Tibial nerve (tissue), 4 donors: ENCODE results near the gene VPS18. TPM values are rescaled to one million over a fixed set of nuclear protein-coding genes. Genes with fewer than 3 reads are reported as not detected.
A peak's percentile ranks its signal among the peaks of the same experiment; 100 is the strongest.

ENCODE experiments used
- DNase-seq, 2 donors: peaks; one replicate each; pipeline ENCODE4 v3.0.0-alpha.2; 2019; ENCODE audit warnings: low spot score in 2 of 2
- H3K27ac ChIP-seq, 4 donors: fragments of 200-600 bp; sonication (generic) in 3 of 4; one replicate each; pipeline ENCODE4 v1.5.1; 2017 to 2019; ENCODE audit warnings: mild to moderate bottlenecking in 1 of 4
- H3K27me3 ChIP-seq, 2 donors: fragments of 200-600 bp; sonication (generic) in 1 of 2; one replicate each; pipeline versions ENCODE4 v1.5.1 to v1.6.0; 2017 to 2019
- H3K36me3 ChIP-seq, 3 donors: fragments of 200-600 bp; sonication (generic); one replicate each; pipeline ENCODE4 v1.5.1; 2018 to 2019
- H3K4me1 ChIP-seq, 4 donors: fragments of 200-600 bp; sonication (generic) in 3 of 4; one replicate each; pipeline ENCODE4 v1.5.1; 2017 to 2019
- H3K4me3 ChIP-seq, 4 donors: fragments of 200-600 bp; sonication (generic) in 3 of 4; one replicate each; pipeline ENCODE4 v1.5.1; 2017 to 2019; ENCODE audit warnings: mild to moderate bottlenecking in 1 of 4, moderate library complexity in 1 of 4
- H3K9me3 ChIP-seq, 4 donors: fragments of 200-600 bp; sonication (generic) in 3 of 4; one replicate each; pipeline ENCODE4 v1.5.1; 2017 to 2019
- EP300 ChIP-seq, 2 donors: sonication (generic); formaldehyde crosslinking; IDR thresholded peaks; one replicate each; pipeline ENCODE4 v1.6.1; 2017; ENCODE audit warnings: antibody characterized with exemption in 2 of 2, mild to moderate bottlenecking in 1 of 2
- POLR2A ChIP-seq, 2 donors: fragments of 450-650 bp; IDR thresholded peaks; one replicate each; pipeline ENCODE4 v1.6.1; 2017; ENCODE audit warnings: antibody characterized with exemption in 2 of 2, mild to moderate bottlenecking in 2 of 2, moderate library complexity in 2 of 2
- WGBS, 2 donors: methylation state at CpG; one replicate each; pipeline ENCODE4 v1.1.5; 2018; 5-methylcytosine and 5-hydroxymethylcytosine counted together
- total RNA-seq, 4 donors: library from RNA; depleted of rRNA; stranded (reverse); fragments of >200 nt; gene quantifications; one replicate each; pipeline ENCODE4 v1.1.0, GENCODE V29; 2016
- TF ChIP-seq, protein P1 (sequence below), 5 experiments: fragments of 200-600 bp in 3 of 5; fragments of 450-650 bp in 2 of 5; sonication (generic) in 3 of 5; IDR thresholded peaks; one replicate each; pipeline ENCODE4 v1.5.1; 2016 to 2019; ENCODE audit warnings: antibody characterized with exemption in 5 of 5, mild to moderate bottlenecking in 3 of 5, moderate library complexity in 2 of 5

The VPS18 gene
- total RNA-seq, 4 donors from 2014 or later, result 22.2 to 29.2 (median 25.2) TPM

DNA sequence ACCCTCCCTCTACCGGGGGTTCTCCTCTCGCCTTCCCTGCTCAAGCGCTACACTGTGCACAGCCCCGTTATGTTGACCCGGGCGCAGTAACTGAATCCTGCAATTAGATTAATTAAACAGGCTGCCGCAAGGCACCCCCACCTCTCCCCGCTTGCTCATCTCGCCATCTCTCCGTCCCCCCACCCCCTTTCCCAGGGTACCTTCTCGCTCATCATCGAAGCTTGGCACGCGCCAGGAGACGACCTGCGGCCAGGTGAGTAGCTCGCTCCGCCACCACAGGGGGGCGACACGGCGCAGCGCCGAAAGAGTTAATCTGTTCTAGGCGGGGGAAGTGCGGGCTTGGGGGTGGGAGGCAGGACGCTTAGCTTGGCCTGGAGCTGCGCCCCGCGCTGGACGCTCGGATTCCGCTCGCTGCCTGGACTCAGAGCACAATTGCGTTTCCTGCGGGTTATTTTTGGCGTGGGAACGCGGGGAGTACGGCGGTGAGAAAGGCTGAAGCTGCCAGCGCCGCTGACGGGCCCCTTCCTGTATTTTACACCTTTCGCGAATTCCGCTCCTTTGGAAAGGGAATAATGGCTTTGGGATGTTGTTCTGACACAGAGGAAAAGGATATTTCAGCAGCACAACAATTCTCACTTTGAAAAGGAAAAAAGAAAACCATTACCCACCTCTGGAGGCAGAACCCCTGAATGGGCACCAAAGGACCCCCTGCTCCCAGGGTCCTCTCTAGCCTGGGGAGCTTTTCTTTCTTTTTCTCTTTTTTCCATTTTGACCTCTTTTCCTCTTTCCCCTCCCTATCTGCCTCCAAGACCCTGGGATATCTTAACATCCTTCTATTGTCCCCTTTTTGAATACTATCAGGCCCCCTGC, 36.4 kb downstream of the VPS18 start:
- Histone ChIP-seq H3K9me3 (no peaks in the 10 kb centered on the region), H3K36me3 (no peaks in the 10 kb centered on the region), H3K27ac (peak overlapping the region in 1 of 4 donors; percentile 34), H3K4me1 (peaks cover 0 to 60% (median 46%) of the 10 kb centered on the region in 4 donors), H3K4me3 (peak overlapping the region in 3 of 4 donors; percentile 22 to 56 (median 42)), H3K27me3 (peaks cover 0 to 74% of the 10 kb centered on the region in 2 donors)
- TF ChIP-seq, protein P1, sequence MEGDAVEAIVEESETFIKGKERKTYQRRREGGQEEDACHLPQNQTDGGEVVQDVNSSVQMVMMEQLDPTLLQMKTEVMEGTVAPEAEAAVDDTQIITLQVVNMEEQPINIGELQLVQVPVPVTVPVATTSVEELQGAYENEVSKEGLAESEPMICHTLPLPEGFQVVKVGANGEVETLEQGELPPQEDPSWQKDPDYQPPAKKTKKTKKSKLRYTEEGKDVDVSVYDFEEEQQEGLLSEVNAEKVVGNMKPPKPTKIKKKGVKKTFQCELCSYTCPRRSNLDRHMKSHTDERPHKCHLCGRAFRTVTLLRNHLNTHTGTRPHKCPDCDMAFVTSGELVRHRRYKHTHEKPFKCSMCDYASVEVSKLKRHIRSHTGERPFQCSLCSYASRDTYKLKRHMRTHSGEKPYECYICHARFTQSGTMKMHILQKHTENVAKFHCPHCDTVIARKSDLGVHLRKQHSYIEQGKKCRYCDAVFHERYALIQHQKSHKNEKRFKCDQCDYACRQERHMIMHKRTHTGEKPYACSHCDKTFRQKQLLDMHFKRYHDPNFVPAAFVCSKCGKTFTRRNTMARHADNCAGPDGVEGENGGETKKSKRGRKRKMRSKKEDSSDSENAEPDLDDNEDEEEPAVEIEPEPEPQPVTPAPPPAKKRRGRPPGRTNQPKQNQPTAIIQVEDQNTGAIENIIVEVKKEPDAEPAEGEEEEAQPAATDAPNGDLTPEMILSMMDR (IDR thresholded peaks at IDR 0.05), result peak in 1 of 5 experiments; percentile 19
- no peak for TF ChIP-seq POLR2A (IDR thresholded peaks at IDR 0.05)
- peak in 1 of 2 donors; percentile 20 for TF ChIP-seq EP300 (IDR thresholded peaks at IDR 0.05)
- 1% methylated on average over 42 to 44 of the region's 46 CpGs for WGBS, 2 donors
- DNase-seq, result no peak

DNA sequence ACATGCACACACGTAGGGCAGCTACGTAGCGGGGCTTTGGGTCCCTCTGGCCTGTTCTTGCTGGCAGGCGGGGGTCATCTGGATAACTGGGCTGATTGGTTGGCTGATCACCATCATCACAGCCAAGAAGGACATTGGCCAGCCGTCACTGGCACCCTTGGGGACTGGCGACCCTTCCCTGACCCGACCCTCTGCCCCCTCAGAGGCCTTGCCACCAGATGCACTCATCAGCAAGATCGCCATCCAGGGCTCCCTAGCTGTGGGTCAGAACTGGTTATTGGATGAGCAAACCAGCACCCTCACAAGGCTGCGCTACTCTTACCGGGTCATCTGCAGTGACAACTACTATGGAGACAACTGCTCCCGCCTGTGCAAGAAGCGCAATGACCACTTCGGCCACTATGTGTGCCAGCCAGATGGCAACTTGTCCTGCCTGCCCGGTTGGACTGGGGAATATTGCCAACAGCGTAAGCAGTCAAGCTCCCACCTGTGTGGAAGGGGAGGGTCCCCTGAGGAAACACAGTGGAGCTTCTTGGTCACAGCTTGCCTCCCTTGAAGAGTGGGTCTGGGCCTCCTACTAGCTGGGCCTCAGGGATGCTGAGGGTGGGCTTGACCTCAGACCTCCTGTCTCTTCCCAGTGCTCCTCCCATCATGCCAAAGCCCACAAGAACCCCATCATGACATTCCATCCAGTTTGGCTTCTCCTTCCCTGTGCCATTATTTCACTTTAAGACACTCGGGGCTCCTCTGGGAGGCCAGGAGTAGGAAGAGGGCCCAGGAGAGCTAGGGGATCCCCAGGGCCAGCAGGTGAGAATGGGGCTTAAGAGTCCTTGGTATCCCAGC, 37.3 kb downstream of the VPS18 start:
- Histone ChIP-seq H3K9me3 (no peaks in the 10 kb centered on the region), H3K27ac (peak overlapping the region in 1 of 4 donors; percentile 30), H3K36me3 (no peaks in the 10 kb centered on the region), H3K4me1 (peaks cover 0 to 51% (median 39%) of the 10 kb centered on the region in 4 donors), H3K4me3 (peak overlapping the region in 2 of 4 donors; percentile 42 to 56), H3K27me3 (peaks cover 0 to 65% of the 10 kb centered on the region in 2 donors)
- DNase-seq, result no peak
- WGBS, 2 donors, result 63 to 77% methylated on average over 10 to 16 of the region's 16 CpGs
- TF ChIP-seq, protein P1 (IDR thresholded peaks at IDR 0.05), result no peak
- TF ChIP-seq EP300 (IDR thresholded peaks at IDR 0.05) (no peak), POLR2A (IDR thresholded peaks at IDR 0.05) (no peak)

DNA sequence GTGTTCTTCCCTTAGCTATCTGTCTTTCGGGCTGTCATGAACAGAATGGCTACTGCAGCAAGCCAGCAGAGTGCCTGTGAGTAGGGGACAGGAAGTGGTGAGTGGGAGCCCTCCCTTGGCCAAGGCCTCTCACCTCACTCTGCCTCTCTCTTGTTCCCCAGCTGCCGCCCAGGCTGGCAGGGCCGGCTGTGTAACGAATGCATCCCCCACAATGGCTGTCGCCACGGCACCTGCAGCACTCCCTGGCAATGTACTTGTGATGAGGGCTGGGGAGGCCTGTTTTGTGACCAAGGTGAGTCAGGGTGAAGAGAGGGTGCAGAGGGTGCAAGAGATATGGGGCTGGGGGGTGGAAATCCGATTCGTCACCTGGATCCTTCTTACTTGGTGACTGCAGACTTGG, 37.9 kb downstream of the VPS18 start:
- Histone ChIP-seq H3K9me3 (no peaks in the 10 kb centered on the region), H3K27me3 (peaks cover 0 to 59% of the 10 kb centered on the region in 2 donors), H3K27ac (no peak overlapping the region), H3K4me3 (peak overlapping the region in 1 of 4 donors; percentile 56), H3K4me1 (peaks cover 0 to 46% (median 36%) of the 10 kb centered on the region in 4 donors), H3K36me3 (no peaks in the 10 kb centered on the region)
- DNase-seq, result no peak
- TF ChIP-seq EP300 (IDR thresholded peaks at IDR 0.05) (no peak), POLR2A (IDR thresholded peaks at IDR 0.05) (no peak)
- TF ChIP-seq, protein P1 (IDR thresholded peaks at IDR 0.05), result no peak
- 79 to 88% methylated on average over 8 of the region's 8 CpGs for WGBS, 2 donors

DNA sequence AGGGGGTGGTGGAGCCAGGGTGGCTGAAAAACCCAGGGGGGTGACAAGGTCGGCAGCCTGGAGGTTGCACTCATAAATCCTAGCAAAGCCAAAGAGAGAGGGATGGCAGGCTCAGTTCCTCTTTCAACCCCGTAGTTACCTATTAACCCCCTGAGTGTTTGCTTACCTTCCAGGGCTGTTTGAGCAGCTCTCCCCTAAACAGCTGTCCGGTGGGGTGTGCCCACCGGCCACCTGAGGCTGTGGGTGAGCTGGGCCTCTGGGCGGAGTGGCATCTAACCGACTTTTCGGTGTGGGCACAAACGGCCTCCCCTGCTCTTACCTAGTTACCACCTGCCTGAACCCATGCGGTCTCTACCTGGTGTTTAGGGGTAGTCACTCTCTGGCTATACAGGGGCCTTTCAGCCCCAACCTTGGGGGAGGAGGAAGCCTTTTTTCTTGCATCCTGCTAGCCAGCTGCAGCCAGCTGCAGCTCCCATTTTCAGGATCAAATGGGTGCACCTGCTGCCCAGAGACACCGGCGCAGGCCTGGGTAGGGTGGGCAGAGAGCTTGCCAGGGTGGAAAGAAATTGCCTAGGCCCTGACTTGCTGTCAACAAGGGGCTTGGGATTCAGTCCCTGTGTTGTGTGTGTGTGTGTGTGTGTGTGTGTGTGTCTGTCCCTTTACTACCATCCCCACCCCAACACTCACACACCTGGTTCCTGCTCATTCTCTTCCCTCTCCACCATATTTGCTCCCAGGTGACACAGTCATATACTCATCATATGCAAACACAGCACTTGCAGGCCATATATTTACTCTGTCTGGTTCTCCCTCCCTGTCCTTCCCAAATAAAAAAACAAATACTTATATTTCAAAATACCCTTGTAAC, 38.6 kb downstream of the VPS18 start:
- no peaks in the 10 kb centered on the region for H3K36me3 ChIP-seq
- no peak for TF ChIP-seq POLR2A (IDR thresholded peaks at IDR 0.05)
- no peak for DNase-seq
- 65 to 77% methylated on average over 11 of the region's 11 CpGs for WGBS, 2 donors
- H3K4me1 ChIP-seq, result peaks cover 0 to 39% (median 32%) of the 10 kb centered on the region in 4 donors
- H3K4me3 ChIP-seq, result peak overlapping the region in 1 of 4 donors; percentile 56
- peaks cover 0 to 52% of the 10 kb centered on the region in 2 donors for H3K27me3 ChIP-seq
- no peak overlapping the region for H3K27ac ChIP-seq
- H3K9me3 ChIP-seq, result no peaks in the 10 kb centered on the region

DNA sequence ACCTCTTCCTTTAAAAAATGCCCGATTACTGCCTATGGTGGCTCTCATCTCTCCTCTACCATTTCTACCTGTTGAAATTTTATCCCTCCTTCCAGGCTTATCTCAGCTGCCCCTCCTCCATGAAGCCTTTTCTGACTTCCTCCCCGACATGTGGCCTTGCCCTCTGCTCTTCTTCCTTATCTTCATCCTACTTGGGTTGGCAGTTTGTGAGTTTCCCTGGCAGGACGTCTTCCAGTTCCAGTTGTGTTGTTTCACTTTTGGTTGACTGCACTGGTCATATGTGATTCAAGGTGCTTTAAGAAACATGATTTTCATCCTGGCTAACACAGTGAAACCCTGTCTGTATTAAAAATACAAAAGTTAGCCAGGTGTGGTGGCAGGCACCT, 39.3 kb downstream of the VPS18 start:
- Histone ChIP-seq H3K4me3 (no peak overlapping the region), H3K36me3 (no peaks in the 10 kb centered on the region), H3K9me3 (no peaks in the 10 kb centered on the region), H3K27ac (no peak overlapping the region), H3K27me3 (peaks cover 0 to 45% of the 10 kb centered on the region in 2 donors), H3K4me1 (peaks cover 0 to 33% (median 26%) of the 10 kb centered on the region in 4 donors)
- no peak for DNase-seq
- WGBS, 2 donors, result 67 to 81% methylated on average over 3 of the region's 3 CpGs
- TF ChIP-seq, protein P1 (IDR thresholded peaks at IDR 0.05), result no peak
- TF ChIP-seq EP300 (IDR thresholded peaks at IDR 0.05) (no peak), POLR2A (IDR thresholded peaks at IDR 0.05) (no peak)
